GM21717 (cell line): Measurements from ENCODE around the gene PPM1B.
"Not testable (repeated sequence)": the region's sequence is repeated elsewhere in the genome, so short reads cannot be mapped to it uniquely, and the experiment has no call there.

ENCODE experiments used
- ATAC-seq: cut with Tn5 transposase; IDR thresholded peaks from one replicate; pipeline ENCODE4 v1.9.1; 2021; ENCODE audit warnings: mild to moderate bottlenecking, moderate library complexity; ENCODE audit not compliant: unreplicated experiment

The PPM1B gene

GRCh38 chr2:44246840-44247369 is 78.2 kb downstream of the PPM1B start:
- no peak for ATAC-seq

GRCh38 chr2:44247924-44248323 is 79.2 kb downstream of the PPM1B start:
- ATAC-seq: no peak

- ATAC-seq: not testable (repeated sequence)
Measured at GRCh38 chr2:44249269-44249668, 80.6 kb downstream of the PPM1B start.

- peak; percentile 79 for ATAC-seq
Measured at GRCh38 chr2:44250376-44250775, 81.7 kb downstream of the PPM1B start.

- no peak for ATAC-seq
Measured at GRCh38 chr2:44254023-44254422, 85.3 kb downstream of the PPM1B start.

GRCh38 chr2:44255704-44256103 is 87.0 kb downstream of the PPM1B start:
- not testable (repeated sequence) for ATAC-seq

GRCh38 chr2:44257802-44258201 is 89.1 kb downstream of the PPM1B start:
- ATAC-seq: not testable (repeated sequence)

- ATAC-seq: no peak
Measured at GRCh38 chr2:44267269-44267795, 98.7 kb downstream of the PPM1B start.

- no peak for ATAC-seq
Measured at GRCh38 chr2:44267796-44268648, 99.3 kb downstream of the PPM1B start.

- ATAC-seq: no peak
Measured at GRCh38 chr2:44269831-44270230, 101.2 kb downstream of the PPM1B start.

- no peak for ATAC-seq
Measured at GRCh38 chr2:44271296-44271695, 102.6 kb downstream of the PPM1B start.

- no peak for ATAC-seq
Measured at GRCh38 chr2:44273076-44273475, 104.4 kb downstream of the PPM1B start.

- no peak for ATAC-seq
Measured at GRCh38 chr2:44273596-44273995, 104.9 kb downstream of the PPM1B start.

- ATAC-seq: no peak
Measured at GRCh38 chr2:44275927-44276303, 107.2 kb downstream of the PPM1B start.

- ATAC-seq: no peak
Measured at GRCh38 chr2:44277541-44277940, 108.9 kb downstream of the PPM1B start.

GRCh38 chr2:44280869-44281268 is 112.2 kb downstream of the PPM1B start:
- ATAC-seq: no peak
